ENCODE results near the gene EHMT2. TPM values are rescaled to one million over a fixed set of nuclear protein-coding genes. Genes with fewer than 3 reads are reported as not detected.

The EHMT2 gene
- total and polyA plus RNA-seq, 2 of the 13 experiments (the other 11 are each of a cell fraction or from before 2014, with no cell fraction given): 55.2 to 69.2 TPM

GRCh38 chr6:31862344-31863235 lies 34.9 kb downstream of the EHMT2 start, which contains the start of gene NEU1 (continued):
- TF ChIP-seq ZNF609 (CRISPR knock-in tag; IDR thresholded peaks at IDR 0.05; ENCODE audit: borderline replicate concordance): peak; percentile 63
- TF ChIP-seq ZSCAN25 (CRISPR knock-in tag; IDR thresholded peaks at IDR 0.05): no peak; the same call in 1 of the 2 replicates
- TF ChIP-seq ATF2 (CRISPR knock-in tag; IDR thresholded peaks at IDR 0.05): peak; percentile 91
- TF ChIP-seq ZFP82 (CRISPR knock-in tag; IDR thresholded peaks at IDR 0.05; ENCODE audit: borderline replicate concordance): peak; percentile 89
- no peak; the same call in 1 of the 2 replicates for TF ChIP-seq ZBTB3 (CRISPR knock-in tag; IDR thresholded peaks at IDR 0.05; ENCODE audit: borderline replicate concordance, low read depth)
- TF ChIP-seq HNRNPH1 (optimal IDR thresholded peaks at IDR 0.05; ENCODE audit: low read depth, low read length): peak; percentile 88
- no peak for TF ChIP-seq ZNF850 (CRISPR knock-in tag; conservative IDR thresholded peaks at IDR 0.05)
- no peak for TF ChIP-seq ZBTB40 (IDR thresholded peaks at IDR 0.05)
- TF ChIP-seq ZBTB40 (CRISPR knock-in tag; IDR thresholded peaks at IDR 0.05): peak; percentile 49; the same call in 1 of the 2 replicates
- TF ChIP-seq ZNF264 (CRISPR knock-in tag; IDR thresholded peaks at IDR 0.05): peak; percentile 49; the same call in 1 of the 2 replicates
- no peak for TF ChIP-seq ZBTB8A (CRISPR knock-in tag; IDR thresholded peaks at IDR 0.05; ENCODE audit: borderline replicate concordance, low read depth)
- no peak for TF ChIP-seq ZC3H4 (CRISPR knock-in tag; IDR thresholded peaks at IDR 0.05; ENCODE audit: borderline replicate concordance)
- peak; percentile 67 for TF ChIP-seq ZNF792 (CRISPR knock-in tag; IDR thresholded peaks at IDR 0.05)

All from HepG2 (cell line).